Panc1 (cell line): ENCODE results near the gene ZNF683.

Experiments used
- CTCF ChIP-seq: fragments of 450-650 bp; IDR thresholded peaks from 2 replicates; pipeline ENCODE4 v1.5.1; 2017; ENCODE audit warnings: mild to moderate bottlenecking
- POLR2AphosphoS5 ChIP-seq: IDR thresholded peaks from 2 replicates; pipeline ENCODE4 v1.6.1; 2012; ENCODE audit warnings: mild to moderate bottlenecking, low read depth, low read length, moderate library complexity
- REST ChIP-seq, 2 experiments: IDR thresholded peaks; 2 replicates each; pipeline ENCODE4 v1.6.1; 2011 to 2012; ENCODE audit warnings: low read depth in 2 of 2, control low read depth in 1 of 2, low read length in 1 of 2, mild to moderate bottlenecking in 1 of 2, moderate library complexity in 1 of 2; ENCODE audit not compliant: insufficient read depth in 1 of 2
- SIN3A ChIP-seq: IDR thresholded peaks from 2 replicates; pipeline ENCODE4 v1.6.1; 2012; ENCODE audit warnings: low read depth, mild to moderate bottlenecking, low read length, moderate library complexity, borderline replicate concordance; ENCODE audit not compliant: insufficient read depth
- TCF7L2 ChIP-seq: IDR thresholded peaks from 2 replicates; pipeline ENCODE4 v1.6.1; 2011; ENCODE audit warnings: mild to moderate bottlenecking, low read depth, low read length, inconsistent platforms

- TF ChIP-seq TCF7L2 (no peak), POLR2AphosphoS5 (no peak), SIN3A (no peak), CTCF (no peak), REST (IDR thresholded peaks at IDR 0.05; ENCODE audit: insufficient read depth in 1 of 2, low read depth in 2 of 2, low read length in 1 of 2) (no peak)
These were observed 20.8 kb downstream of the ZNF683 start for GRCh38 chr1:26351590-26352337.
